ENCODE measurements around the gene PRUNE2.

The PRUNE2 gene

GRCh38 chr9:76732341-76732958 is 173.5 kb downstream of the PRUNE2 start:
- H3K4me3 ChIP-seq (ENCODE audit: low read depth in 1 of 2, low read length in 1 of 2) = no peak overlapping the region
- H3K4me1 ChIP-seq (ENCODE audit: control insufficient read depth in 1 of 2, insufficient read depth in 1 of 2, low read depth in 1 of 2, low read length in 1 of 2) = no peaks in the 10 kb centered on the region
- no peak overlapping the region for H3K27ac ChIP-seq
- H3K9me3 ChIP-seq = no peaks in the 10 kb centered on the region
- TF ChIP-seq CTCF (IDR thresholded peaks at IDR 0.05) = no peak
- peaks cover 17% of the 10 kb centered on the region for H3K27me3 ChIP-seq
- no peaks in the 10 kb centered on the region for H3K36me3 ChIP-seq

- no peaks in the 10 kb centered on the region for H3K36me3 ChIP-seq
- no peak overlapping the region for H3K27ac ChIP-seq
- H3K4me1 ChIP-seq (ENCODE audit: control insufficient read depth in 1 of 2, insufficient read depth in 1 of 2, low read depth in 1 of 2, low read length in 1 of 2) = no peaks in the 10 kb centered on the region
- peaks cover 16% of the 10 kb centered on the region for H3K27me3 ChIP-seq
- no peaks in the 10 kb centered on the region for H3K9me3 ChIP-seq
- H3K4me3 ChIP-seq (ENCODE audit: low read depth in 1 of 2, low read length in 1 of 2) = no peak overlapping the region
- no peak for TF ChIP-seq CTCF (IDR thresholded peaks at IDR 0.05)
Observed at GRCh38 chr9:76730801-76731200, 175.1 kb downstream of the PRUNE2 start.

GRCh38 chr9:76729980-76730737 is 175.8 kb downstream of the PRUNE2 start:
- H3K4me1 ChIP-seq (ENCODE audit: control insufficient read depth in 1 of 2, insufficient read depth in 1 of 2, low read depth in 1 of 2, low read length in 1 of 2) = no peaks in the 10 kb centered on the region
- no peak overlapping the region for H3K4me3 ChIP-seq (ENCODE audit: low read depth in 1 of 2, low read length in 1 of 2)
- no peak for TF ChIP-seq CTCF (IDR thresholded peaks at IDR 0.05)
- H3K36me3 ChIP-seq = no peaks in the 10 kb centered on the region
- H3K27me3 ChIP-seq = peaks cover 23% of the 10 kb centered on the region
- no peak overlapping the region for H3K27ac ChIP-seq
- no peaks in the 10 kb centered on the region for H3K9me3 ChIP-seq

GRCh38 chr9:76729116-76729515 is 176.8 kb downstream of the PRUNE2 start:
- Histone ChIP-seq H3K9me3 (no peaks in the 10 kb centered on the region), H3K27me3 (peaks cover 33% of the 10 kb centered on the region), H3K4me3 (ENCODE audit: low read depth in 1 of 2, low read length in 1 of 2) (no peak overlapping the region), H3K27ac (no peak overlapping the region), H3K4me1 (ENCODE audit: control insufficient read depth in 1 of 2, insufficient read depth in 1 of 2, low read depth in 1 of 2, low read length in 1 of 2) (no peaks in the 10 kb centered on the region), H3K36me3 (no peaks in the 10 kb centered on the region)
- no peak for TF ChIP-seq CTCF (IDR thresholded peaks at IDR 0.05)

- H3K9me3 ChIP-seq = no peaks in the 10 kb centered on the region
- no peak for TF ChIP-seq CTCF (IDR thresholded peaks at IDR 0.05)
- H3K27me3 ChIP-seq = peaks cover 60% of the 10 kb centered on the region
- H3K4me3 ChIP-seq (ENCODE audit: low read depth in 1 of 2, low read length in 1 of 2) = no peak overlapping the region
- H3K27ac ChIP-seq = no peak overlapping the region
- H3K36me3 ChIP-seq = no peaks in the 10 kb centered on the region
- no peaks in the 10 kb centered on the region for H3K4me1 ChIP-seq (ENCODE audit: control insufficient read depth in 1 of 2, insufficient read depth in 1 of 2, low read depth in 1 of 2, low read length in 1 of 2)
Observed at GRCh38 chr9:76725885-76726284, 180.0 kb downstream of the PRUNE2 start.
